ENCODE measurements around the gene UAP1L1.

- TF ChIP-seq, protein P1, sequence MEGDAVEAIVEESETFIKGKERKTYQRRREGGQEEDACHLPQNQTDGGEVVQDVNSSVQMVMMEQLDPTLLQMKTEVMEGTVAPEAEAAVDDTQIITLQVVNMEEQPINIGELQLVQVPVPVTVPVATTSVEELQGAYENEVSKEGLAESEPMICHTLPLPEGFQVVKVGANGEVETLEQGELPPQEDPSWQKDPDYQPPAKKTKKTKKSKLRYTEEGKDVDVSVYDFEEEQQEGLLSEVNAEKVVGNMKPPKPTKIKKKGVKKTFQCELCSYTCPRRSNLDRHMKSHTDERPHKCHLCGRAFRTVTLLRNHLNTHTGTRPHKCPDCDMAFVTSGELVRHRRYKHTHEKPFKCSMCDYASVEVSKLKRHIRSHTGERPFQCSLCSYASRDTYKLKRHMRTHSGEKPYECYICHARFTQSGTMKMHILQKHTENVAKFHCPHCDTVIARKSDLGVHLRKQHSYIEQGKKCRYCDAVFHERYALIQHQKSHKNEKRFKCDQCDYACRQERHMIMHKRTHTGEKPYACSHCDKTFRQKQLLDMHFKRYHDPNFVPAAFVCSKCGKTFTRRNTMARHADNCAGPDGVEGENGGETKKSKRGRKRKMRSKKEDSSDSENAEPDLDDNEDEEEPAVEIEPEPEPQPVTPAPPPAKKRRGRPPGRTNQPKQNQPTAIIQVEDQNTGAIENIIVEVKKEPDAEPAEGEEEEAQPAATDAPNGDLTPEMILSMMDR (optimal IDR thresholded peaks at IDR 0.05 in 1 of 3, IDR thresholded peaks at IDR 0.05 in 1 of 3, conservative IDR thresholded peaks at IDR 0.05 in 1 of 3; ENCODE audit: extremely low read depth in 1 of 3, insufficient read depth in 2 of 3, low read length in 3 of 3): no peak
- no peak for TF ChIP-seq EZH2 (IDR thresholded peaks at IDR 0.05; ENCODE audit: low read length)
These were observed 13.8 kb upstream of the UAP1L1 start for GRCh38 chr9:137063311-137064026.

All from keratinocyte (primary cell).